GM10266 (cell line): ENCODE measurements around the gene RBMS1.

ENCODE experiments used
- DNase-seq: peaks from one replicate; pipeline ENCODE4 v3.0.0; 2012; ENCODE audit errors: extremely low spot score
- TF ChIP-seq, protein P1 (sequence below): IDR thresholded peaks from 2 replicates; pipeline ENCODE4 v1.5.1; 2012; ENCODE audit warnings: mild to moderate bottlenecking, low read depth; ENCODE audit not compliant: control insufficient read depth, insufficient read depth; ENCODE audit errors: missing control alignments

Gene RBMS1

DNA sequence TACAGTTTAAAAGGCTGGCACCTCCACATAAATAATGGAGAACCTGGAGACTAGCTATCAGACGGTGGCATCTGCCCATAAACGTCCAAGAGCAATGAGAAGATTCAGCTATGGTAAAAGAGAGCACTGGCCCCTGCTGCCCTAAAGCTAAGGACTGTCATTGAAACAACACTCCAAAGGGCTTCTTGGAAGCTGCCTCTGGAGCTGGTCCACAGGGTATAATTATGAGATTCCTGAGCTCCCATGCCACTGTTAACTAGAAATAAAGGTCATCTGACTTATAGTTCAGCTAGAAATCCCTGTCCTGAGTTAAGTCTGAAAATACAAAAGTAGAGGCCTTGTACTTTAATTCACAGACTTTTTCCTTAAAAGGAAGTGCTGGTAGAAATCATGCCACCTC lies 39.9 kb upstream of the RBMS1 start:
- DNase-seq, result no peak
- TF ChIP-seq, protein P1, sequence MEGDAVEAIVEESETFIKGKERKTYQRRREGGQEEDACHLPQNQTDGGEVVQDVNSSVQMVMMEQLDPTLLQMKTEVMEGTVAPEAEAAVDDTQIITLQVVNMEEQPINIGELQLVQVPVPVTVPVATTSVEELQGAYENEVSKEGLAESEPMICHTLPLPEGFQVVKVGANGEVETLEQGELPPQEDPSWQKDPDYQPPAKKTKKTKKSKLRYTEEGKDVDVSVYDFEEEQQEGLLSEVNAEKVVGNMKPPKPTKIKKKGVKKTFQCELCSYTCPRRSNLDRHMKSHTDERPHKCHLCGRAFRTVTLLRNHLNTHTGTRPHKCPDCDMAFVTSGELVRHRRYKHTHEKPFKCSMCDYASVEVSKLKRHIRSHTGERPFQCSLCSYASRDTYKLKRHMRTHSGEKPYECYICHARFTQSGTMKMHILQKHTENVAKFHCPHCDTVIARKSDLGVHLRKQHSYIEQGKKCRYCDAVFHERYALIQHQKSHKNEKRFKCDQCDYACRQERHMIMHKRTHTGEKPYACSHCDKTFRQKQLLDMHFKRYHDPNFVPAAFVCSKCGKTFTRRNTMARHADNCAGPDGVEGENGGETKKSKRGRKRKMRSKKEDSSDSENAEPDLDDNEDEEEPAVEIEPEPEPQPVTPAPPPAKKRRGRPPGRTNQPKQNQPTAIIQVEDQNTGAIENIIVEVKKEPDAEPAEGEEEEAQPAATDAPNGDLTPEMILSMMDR, result no peak

DNA sequence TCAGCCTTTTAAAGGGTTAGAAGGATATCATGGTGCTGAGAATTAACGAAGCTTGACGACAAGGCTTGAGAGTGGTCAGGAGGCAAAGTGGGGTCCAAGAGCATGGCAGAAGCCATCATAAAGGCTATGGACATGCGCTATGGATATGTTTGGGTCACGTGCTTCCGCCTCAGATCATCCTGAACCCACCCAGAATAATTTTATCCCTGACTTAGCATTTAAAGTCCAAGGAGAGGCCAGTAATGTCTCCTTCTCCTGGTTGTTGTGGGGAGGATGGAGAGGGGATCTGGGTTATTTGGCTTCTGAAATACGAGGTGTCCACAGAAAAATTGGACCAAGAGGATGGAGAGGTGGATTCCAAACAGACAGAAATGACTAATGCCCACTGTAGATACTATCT lies 38.8 kb upstream of the RBMS1 start:
- DNase-seq, result no peak
- TF ChIP-seq, protein P1, result no peak

DNA sequence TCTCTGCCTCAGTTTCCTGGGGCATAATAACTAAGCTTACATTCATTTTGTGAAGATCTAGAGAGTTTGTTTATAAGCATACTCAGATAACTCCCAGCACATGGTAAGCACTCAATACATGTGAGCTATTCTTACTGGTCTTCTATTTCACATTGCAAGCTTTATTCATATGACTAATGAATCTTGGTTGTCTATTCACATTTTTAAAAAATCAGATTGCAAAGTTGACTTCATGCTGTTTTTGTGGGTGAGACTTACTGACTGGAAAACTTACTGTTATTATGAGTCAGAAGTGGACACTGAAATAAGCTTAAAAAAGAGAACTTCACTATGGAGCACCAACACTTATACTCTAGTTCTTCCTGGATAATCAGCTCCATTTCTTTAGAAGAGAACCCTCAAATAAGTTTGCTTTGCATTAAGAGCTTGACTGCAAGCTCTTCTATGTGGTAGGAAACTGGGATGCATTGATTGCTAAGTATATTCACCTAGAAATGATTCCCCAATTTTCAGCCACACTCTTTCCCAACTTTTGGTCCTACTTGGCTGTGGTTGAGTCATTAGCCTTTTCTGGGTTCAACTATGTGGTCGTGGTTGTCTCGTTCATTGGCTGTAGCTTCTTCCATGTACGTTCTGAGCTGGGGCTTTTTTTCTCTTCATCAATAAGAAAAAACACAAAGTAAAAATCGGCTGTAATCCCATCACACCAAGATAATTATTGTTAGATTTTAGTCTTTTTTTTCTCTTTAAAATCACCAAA lies 29.5 kb upstream of the RBMS1 start:
- DNase-seq, result no peak
- TF ChIP-seq, protein P1, result no peak

DNA sequence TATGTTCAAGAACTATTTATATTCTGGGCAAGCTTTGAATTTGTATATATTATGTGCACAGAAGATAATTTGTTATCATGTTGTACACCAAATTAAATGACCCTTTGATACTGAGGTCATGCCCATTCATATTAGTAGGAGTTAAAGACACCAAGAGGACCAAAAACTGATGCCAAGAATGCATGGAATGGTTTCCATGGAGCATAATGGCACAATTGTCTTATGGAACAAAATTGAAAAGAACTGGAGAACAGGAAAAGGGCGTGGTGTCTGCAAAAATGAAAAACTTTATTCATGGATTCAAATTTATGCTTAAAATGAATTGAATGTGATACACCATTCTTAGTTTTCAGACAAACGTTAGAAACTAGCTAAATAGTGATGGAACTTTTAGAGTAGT lies 24.1 kb upstream of the RBMS1 start:
- TF ChIP-seq, protein P1, result no peak
- no peak for DNase-seq

DNA sequence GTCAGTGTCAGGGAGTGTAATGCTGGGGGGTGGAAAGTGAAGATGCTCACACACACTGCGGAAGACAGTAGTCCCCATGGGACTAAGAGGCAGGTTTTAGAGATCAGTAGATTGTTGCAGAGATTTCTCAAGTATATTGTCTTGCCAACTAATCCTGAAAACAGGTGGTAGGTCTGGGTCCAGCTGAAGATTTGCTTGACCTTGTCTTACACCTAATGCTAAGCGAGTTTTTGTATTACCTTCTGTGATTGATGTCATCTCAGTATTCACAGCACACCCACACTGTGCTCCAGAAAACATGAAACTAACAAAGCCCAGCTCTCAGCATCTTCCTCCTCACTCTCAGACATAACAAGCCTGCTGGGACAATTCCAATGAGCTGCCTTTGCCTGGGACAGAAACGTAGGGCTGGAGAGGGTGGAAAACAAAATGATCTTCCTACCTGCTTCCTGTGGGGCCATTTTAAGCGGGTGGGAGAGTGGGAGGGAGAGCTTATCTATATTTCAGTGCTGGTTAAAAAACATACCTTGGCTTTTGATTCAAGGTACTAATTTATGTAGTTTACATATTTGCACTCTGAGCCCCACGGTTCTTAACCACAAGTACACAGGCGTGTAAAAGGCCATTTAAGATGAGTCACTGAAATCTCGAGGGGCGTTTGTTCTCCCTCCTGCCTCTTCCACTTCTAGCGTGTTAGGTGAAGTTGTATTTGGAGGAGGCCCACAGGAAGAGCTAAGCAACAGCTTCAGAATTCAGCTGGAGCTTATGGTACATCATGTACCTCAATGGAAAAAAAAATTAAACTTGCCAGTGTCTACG lies 23.1 kb upstream of the RBMS1 start:
- no peak for DNase-seq
- TF ChIP-seq, protein P1, result no peak

DNA sequence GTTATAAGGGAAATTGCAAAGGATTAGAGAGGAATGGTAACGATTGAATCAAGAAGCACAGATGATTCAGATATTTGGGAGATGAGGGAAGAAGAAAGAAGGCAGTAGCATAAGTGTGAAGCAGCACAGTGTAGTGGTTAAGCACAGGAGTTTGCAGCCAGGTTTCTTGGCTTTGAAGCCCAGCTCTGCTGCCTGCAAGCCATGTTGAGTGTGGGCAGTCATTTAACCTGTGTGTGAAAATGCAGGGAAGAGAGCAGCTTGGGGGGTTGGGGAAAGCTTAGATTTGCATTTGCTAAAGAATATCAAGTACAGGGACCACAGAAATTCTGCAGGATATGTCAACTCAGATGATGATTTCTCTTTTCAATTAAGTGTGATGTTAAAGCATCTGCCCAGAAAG lies 21.5 kb upstream of the RBMS1 start:
- no peak for DNase-seq

More for the DNA sequence above, 21.5 kb upstream of the RBMS1 start:
- TF ChIP-seq, protein P1, result no peak
